Measurements from ENCODE around the gene CLCNKA.

- TF ChIP-seq, protein P1, sequence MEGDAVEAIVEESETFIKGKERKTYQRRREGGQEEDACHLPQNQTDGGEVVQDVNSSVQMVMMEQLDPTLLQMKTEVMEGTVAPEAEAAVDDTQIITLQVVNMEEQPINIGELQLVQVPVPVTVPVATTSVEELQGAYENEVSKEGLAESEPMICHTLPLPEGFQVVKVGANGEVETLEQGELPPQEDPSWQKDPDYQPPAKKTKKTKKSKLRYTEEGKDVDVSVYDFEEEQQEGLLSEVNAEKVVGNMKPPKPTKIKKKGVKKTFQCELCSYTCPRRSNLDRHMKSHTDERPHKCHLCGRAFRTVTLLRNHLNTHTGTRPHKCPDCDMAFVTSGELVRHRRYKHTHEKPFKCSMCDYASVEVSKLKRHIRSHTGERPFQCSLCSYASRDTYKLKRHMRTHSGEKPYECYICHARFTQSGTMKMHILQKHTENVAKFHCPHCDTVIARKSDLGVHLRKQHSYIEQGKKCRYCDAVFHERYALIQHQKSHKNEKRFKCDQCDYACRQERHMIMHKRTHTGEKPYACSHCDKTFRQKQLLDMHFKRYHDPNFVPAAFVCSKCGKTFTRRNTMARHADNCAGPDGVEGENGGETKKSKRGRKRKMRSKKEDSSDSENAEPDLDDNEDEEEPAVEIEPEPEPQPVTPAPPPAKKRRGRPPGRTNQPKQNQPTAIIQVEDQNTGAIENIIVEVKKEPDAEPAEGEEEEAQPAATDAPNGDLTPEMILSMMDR (IDR thresholded peaks at IDR 0.05; ENCODE audit: borderline replicate concordance, extremely low read depth, low read length, poor library complexity, severe bottlenecking), result peak; percentile 44
- no peak for TF ChIP-seq EZH2 (IDR thresholded peaks at IDR 0.05; ENCODE audit: borderline replicate concordance, low read depth, low read length, severe bottlenecking)
These were observed 46.5 kb upstream of the CLCNKA start for GRCh38 chr1:15975358-15975804.
